NCI-H187 (cell line): Measurements from ENCODE around the gene PPP6R3.
A peak's percentile ranks its signal among the peaks of the same experiment; 100 is the strongest.

Experiments used
- DNase-seq, 2 experiments: peaks; one replicate each; lab custom pipeline; 2025; lab: John Stamatoyannopoulos, UW

PPP6R3 gene

GRCh38 chr11:68560216-68560615, 99.7 kb downstream of the PPP6R3 start:
- no peak for DNase-seq

GRCh38 chr11:68563454-68563853, 102.9 kb downstream of the PPP6R3 start:
- no peak for DNase-seq

- DNase-seq = no peak
These were observed 103.7 kb downstream of the PPP6R3 start for GRCh38 chr11:68564261-68564660.

GRCh38 chr11:68565768-68566167, 105.2 kb downstream of the PPP6R3 start:
- DNase-seq = no peak

- DNase-seq = no peak
These were observed 107.0 kb downstream of the PPP6R3 start for GRCh38 chr11:68567553-68567952.

- no peak for DNase-seq
These were observed 108.8 kb downstream of the PPP6R3 start for GRCh38 chr11:68569357-68569756.

- DNase-seq = no peak
These were observed 110.1 kb downstream of the PPP6R3 start for GRCh38 chr11:68570691-68571090.

- DNase-seq = no peak
These were observed 113.8 kb downstream of the PPP6R3 start for GRCh38 chr11:68574308-68574707.

- no peak for DNase-seq
These were observed 114.6 kb downstream of the PPP6R3 start for GRCh38 chr11:68575025-68575665.

GRCh38 chr11:68579455-68579854, 118.9 kb downstream of the PPP6R3 start:
- no peak for DNase-seq

GRCh38 chr11:68581439-68581838, 120.9 kb downstream of the PPP6R3 start:
- DNase-seq = peak; percentile 11 to 42

- no peak for DNase-seq
These were observed 121.3 kb downstream of the PPP6R3 start for GRCh38 chr11:68581901-68582300.

GRCh38 chr11:68582416-68583040, 122.0 kb downstream of the PPP6R3 start:
- no peak for DNase-seq

GRCh38 chr11:68583041-68583446, 122.5 kb downstream of the PPP6R3 start:
- DNase-seq = no peak

GRCh38 chr11:68584097-68584496, 123.5 kb downstream of the PPP6R3 start:
- peak in 1 of 2 experiments; percentile 11 for DNase-seq

GRCh38 chr11:68584991-68585524, 124.5 kb downstream of the PPP6R3 start:
- no peak for DNase-seq

GRCh38 chr11:68589547-68590216, 129.1 kb downstream of the PPP6R3 start:
- DNase-seq = no peak

- DNase-seq = no peak
These were observed 131.2 kb downstream of the PPP6R3 start for GRCh38 chr11:68591719-68592118.

- no peak for DNase-seq
These were observed 132.9 kb downstream of the PPP6R3 start for GRCh38 chr11:68593441-68593840.

- DNase-seq = no peak
These were observed 133.6 kb downstream of the PPP6R3 start for GRCh38 chr11:68594123-68594522.

- DNase-seq = no peak
These were observed 135.7 kb downstream of the PPP6R3 start for GRCh38 chr11:68596231-68596630.

GRCh38 chr11:68598816-68599653, 138.5 kb downstream of the PPP6R3 start:
- DNase-seq = no peak
